Pulmonary artery endothelial cell (primary cell): ENCODE measurements around the gene TRMT2A. TPM values are rescaled to one million over a fixed set of nuclear protein-coding genes. Genes with fewer than 3 reads are reported as not detected.

ENCODE experiments used
- DNase-seq: peaks from one replicate; pipeline ENCODE4 v3.0.0-alpha.2; 2011; ENCODE audit warnings: low read depth, low spot score
- total RNA-seq: library from RNA; depleted of rRNA; stranded (reverse); fragments of >200 nt; gene quantifications from 2 replicates; pipeline ENCODE4 v1.2.3, GENCODE V29; 2014

TRMT2A gene
- total RNA-seq, 1 donor from 2014 or later = 46.5 TPM

DNA sequence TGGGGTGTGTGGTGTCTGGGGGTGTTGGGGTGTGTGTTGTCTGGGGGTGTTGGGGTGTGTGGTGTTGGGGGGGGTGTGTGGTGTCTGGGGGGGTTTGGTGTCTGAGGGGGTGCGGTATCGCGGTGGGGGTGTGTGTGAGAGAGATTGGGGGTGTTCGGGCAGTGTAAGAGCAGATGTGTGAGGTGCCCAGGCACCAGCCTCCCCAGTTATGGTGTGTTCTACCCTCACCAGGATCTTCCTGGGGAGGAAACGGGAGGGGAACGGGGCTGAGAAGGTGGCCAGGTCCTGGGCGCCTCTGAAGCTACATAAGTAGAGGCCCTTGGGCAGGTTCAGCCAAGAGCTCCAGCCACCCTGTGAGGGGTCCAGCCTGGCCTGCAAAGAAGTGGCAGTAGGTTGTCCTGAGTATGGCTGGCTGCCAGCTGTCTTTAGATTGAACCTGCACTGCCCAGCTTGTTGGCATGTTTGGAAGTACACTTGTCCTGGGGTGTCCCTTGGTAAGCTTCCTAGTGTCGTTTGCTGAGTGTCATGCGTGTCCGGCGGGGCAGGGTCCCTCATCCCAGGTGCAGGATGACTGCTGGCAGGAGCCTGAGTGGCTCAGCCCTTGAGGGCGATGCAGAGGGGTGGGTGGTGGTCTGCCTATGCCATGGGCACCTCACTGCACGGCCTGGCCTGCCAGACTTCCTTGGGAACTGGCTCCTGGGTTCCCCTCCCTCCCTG is 6.5 kb upstream of the TRMT2A start:
- DNase-seq = no peak

DNA sequence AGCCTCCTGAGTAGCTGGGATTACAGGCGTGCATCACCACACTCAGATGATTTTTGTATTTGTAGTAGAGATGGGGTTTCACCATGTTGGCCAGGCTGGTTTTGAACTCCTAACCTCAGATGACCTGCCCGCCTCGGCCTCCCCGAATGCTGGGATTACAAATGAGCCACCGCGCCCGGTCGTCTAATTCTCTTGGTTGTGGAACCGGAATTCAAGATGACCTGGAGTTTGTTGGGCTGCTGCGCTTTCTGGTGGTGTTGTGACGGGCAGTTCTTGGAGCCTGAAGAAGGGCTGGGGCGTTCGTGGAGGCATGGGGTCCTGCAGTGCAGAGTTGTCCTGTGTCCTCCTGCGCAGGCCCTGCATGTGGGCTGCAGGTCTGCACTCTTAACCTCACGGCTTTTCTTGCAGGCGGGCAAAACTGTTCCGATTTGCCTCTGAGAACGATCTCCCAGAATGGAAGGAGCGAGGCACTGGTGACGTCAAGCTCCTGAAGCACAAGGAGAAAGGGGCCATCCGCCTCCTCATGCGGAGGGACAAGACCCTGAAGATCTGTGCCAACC is 4.9 kb upstream of the TRMT2A start:
- DNase-seq = no peak

DNA sequence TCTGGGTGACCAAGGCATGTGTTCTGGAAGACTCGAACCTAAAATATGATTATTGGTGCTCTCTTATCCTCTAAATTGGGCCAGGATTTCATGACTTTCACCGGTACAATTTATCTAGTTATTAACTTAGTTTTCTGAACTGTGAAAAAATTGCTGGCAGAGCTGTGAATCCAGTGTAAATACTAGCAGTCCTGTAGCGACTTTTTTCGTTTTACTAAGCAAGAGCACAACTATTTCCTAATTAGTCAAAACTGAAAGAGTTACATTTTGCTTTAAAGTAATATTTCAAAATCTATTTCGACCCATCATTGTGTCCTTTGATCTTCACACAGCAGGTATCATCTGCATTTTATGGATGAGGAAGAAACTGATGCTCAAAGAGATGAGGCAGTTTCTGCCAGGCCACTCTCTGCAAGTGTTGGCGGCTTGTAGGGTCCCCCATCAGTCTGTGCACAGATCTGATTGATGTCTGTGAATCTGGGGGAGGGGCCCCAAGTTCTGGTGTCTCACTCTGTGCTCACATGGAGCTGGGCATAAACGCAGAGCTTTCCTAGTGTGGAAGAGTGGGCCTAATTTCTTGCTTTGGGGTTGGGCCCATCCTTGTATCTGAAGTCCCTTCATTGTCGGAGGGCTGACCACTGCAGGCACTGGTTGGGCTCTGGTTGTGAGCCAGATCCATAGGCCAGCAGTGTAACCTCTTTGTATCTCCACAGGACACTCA is 1.4 kb upstream of the TRMT2A start:
- DNase-seq = no peak

DNA sequence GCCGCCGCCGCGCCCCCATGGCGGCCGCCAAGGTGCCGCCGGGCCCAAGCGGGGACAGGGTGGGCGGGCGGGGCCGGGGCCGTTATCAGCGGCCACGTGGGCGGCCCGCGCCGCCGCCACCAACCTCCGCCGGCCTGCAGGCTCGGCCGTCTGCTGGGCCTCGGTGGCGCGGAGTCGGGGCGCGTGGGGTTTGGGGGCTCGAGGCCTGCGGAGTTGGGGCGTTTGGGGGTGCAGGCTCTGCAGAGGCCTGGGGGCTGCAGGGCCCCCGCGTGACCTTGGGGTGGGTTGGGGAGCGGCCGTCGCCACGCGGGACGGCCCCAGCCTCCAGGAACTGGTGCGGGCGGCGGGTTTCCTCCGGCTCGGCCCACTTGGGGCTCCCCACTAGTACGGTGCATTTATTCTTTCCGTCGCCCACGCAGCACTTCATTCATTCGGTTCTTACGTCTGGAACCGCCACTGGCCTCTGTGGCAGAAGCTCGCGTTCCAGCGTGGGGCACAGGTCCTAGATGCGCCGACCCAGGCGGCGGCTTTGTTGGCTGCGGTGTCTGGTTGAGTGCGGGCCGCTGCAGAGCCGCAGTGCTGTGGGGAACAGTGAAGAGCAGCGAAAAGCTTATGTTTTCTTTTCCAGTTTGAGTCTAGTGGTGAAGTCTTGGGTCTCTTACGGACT is 740 bp upstream of the TRMT2A start:
- DNase-seq = no peak

DNA sequence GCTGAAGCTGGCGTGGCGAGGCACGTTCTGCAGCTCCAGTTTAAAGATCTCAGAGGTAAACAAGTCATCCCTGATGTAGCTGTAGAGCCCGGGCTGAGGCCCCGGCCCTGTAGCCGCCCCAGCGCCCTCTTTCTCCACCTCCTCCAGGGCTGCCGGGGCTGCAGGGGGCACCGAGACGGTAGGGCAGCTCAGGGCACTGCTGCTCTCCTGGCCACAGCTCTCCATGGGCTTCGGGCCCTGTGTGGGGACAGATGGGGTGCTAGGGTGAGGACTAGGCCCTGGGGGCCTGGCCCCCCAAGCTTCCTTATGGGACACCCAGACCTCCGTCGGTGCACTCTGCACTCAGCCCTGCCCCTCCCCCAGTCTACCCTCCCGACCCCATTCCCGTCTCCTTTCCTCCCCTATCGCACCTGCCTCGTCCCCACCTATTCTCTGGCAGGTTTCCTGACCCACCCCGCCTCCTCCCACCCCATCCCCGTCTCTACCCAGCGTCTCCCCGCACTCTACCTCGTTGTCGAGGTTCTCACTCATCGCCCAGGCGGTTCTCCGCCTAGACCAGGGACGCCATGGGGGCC is 563 bp downstream of the TRMT2A start:
- no peak for DNase-seq

DNA sequence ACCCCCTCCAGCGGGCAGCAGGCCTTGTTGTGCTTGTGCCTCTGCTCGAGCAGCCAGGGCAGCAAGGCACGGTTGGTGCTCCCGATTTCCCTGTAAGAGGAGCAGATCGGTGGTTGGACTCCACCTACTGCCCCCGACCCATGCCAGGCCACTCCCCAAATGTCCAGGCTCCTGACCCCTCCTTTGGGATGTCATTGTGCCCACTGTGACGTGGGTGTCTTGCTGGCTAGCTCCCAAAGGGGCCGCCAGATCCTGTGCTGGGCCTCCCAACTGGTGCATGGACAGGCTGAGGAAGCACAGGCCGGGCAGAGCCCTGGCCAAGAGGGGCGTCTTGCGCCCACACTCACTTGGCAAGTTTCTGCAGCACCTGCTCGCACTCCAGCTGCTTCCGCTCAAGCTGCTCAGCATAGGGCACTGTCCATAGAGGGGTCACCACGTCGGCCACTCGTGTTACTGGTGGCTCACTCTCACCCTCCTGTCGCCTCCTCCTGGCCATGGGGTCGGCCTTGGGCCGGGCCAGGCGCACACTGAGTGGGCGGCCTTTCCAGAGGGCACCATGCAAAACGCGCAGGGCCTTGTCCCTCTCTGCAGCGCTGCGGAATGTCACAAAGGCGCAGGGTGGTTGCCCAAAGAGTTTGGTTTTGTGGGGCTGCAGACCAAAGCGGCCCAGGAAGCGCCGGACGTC is 1.2 kb downstream of the TRMT2A start, which contains the start of gene RANBP1:
TSS of gene RANBP1 (plus strand) at position 414 of the 685 bp plus-strand sequence. CDS start at position 495, 81 bp downstream.
- no peak for DNase-seq

DNA sequence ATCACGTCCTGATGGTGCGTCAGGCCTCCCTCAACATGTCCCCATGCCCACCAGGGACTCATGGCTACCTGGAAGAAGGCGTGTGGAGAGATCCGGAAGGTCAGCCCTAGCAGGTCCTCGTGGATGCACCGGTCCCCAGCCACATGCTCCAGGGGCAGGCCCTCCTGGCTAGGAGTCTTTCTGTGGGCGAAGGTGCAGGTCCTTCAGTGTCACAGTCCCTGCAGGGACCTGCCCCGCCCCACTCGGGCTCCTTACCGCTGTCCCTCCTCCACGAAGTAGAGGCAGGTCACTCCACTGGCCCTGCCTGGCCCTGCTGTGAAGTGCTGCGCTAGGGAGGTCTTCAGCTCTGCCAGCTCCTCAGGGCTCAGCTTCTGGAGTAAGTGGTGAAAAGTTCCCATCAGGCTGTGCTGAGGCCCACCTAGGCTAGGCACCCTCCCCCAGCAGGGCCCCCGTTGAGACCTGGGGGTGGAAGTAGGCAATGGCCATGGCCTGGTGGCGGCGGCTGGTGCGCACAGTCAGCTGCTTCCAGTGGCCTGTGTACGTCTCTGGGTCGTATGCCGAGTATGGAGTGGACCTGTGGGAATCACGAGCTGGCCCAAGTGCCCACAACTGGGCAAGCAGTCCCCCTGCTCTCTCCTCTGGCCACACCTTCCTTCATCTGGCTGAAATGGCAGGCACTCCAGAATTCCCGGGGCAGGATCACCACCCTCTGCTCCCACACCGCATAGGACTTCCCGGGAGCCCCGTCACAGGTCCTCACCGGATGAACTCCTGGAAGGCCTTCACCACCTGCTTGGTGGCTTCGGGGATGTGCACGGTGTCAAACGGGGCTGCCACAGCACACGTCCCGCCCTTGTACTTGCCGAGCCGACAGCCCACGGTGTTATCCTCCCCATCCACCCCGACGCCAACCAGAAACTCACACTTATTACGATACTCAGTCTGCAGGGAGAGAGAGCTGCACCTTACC is 2.2 kb downstream of the TRMT2A start:
- DNase-seq = no peak

DNA sequence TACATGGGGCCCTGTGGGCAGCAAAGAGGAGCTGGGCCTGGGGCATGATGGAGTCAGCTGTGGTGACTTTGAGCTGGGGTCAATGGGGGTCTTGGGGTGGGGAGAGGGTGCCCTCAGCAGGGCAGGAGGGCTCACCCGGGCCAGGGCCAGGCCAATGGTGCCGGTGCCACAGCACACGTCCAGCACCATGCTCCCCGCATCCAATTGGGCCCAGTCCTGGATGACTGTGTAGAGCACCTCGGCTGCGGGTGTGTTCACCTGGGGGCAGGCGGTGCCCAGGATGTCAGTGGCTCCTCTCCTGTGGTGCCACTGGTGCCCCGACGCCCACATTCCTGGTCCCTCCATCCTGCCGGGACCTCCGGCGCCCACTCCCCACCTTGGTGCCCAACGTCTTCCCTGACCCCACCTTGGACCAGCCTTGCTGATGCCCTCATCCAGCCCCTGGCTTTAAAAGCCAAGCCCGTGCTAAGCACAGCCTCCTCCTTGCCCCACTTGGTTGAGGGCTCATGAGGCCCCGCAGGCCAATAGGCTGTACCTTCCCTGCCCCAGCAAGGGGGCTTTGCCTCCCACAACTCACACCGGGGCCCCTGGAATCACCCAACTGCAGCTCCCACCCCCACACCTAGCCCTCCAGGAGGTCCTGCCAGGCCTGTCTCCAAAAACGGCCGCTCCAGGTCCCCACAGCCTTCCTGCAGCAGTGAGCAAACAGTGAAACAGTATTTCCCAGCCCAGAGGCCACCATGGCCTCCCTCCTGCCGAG is 3.3 kb downstream of the TRMT2A start:
- no peak for DNase-seq

DNA sequence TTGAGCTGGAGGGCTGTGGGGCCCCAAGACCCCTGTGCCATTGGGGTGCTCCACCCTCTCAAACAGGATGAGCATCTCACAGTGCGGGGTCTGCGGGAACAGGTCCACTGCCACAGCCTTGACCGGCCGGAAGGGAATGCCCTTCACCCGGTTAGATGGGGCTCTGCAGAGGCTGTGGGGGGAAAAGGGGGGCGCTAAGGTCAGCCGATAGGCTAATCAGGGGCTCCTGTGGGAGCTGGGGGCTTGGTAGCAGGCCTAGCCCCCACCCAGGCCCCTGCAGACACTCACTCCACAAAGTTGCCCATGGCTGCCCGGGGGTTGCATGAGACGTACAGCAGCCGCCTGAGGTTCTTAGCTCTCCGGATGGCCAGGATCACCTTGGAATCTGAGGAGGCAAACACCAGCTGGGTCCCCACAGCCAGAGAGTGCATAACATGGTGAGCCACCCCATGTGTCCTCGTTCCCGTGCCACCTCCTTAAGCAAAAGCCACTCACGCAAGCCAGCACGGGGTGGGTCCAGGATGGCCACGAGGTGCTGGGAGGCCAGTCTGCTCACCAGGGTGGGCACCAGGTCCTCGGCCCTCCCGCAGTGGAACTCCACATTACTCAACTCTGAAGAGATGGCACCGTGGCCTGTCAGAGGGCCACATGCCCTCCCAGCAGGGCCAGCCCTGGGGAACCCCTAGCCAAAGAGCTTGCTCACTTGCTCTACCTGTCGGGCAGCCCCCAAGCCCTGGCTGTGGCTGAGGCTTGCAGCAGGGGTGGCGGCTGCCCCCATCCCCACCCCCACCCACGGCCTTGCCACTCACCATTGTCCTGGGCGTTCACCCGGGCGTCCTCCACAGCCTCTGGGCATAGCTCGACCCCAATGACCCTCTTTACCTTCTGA is 4.2 kb downstream of the TRMT2A start:
- DNase-seq = no peak

DNA sequence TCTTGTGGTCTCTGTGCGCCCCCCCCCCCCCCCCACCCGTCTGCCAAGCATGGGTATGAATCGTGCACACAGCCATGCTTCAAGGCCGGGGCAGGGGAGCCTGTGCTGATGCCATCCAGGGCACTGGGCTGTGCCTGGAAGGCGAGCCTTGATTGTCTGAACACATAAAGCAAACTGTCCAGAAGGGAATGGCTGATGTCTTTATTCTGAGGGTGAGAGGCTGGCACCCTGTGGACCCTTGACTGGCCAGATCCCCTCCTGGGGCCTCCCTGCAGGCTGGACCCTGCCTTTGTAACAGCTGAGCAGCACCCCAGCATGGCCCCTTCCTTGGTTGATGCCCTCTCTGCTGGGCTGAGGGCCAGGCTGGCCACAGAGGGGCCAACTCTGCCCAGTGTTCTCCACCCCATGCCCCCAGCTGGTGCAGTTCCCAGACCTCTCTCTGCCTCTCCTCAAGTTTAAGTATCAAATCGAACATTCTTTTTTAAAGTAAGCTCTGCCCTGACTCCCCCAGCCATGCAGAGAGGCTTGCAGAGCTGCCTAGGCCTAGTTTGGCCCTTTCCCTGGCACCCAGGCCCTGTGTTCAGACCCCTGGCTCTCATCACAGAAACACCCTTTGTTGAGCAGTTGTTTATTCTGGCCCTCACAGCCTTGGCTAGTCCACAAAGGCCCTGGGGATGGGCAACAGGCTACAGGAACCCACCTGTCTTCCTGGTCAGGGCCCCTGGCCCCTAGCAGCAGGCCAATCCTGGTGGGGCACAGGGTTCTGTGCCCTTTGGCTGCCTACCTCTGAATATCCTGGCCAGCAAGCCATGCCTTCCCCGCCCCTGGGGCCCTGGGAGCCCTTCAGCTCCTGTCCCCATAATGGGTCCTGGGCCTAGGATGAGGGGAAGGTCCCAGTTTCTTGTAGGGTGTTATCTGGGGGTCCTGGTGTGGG is 5.1 kb downstream of the TRMT2A start:
- no peak for DNase-seq

DNA sequence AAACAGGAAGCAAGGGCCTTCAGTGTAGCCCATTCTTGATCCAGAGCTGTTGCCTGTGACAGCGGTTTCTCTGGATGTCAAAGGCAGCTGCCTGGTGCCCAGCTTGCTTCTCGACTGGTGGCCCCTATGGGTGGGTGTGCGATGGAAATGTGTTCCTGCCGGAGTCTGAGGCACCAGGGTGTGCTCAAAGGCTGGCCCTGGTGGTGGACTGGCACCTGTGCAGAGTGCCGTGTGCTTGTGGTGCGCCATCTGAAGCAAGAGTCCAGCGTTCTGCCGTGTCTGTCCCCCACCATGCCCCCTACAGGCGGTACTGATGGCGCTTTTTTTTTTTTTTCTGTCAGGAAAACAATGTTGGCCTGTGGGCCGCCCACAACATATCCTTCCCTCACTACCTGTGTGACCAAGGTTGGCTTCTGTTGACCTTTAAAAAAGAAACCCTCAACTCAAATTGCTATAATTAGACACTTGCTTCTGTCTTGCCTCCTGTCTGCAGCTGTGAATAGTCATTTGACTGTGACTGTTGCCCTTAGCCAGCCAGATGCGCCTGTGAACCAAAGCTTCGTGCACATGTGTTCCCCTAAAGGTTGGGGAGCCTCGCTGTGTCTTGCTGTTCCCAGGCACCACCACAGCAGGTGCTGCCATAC is 5.9 kb downstream of the TRMT2A start:
- DNase-seq = no peak

DNA sequence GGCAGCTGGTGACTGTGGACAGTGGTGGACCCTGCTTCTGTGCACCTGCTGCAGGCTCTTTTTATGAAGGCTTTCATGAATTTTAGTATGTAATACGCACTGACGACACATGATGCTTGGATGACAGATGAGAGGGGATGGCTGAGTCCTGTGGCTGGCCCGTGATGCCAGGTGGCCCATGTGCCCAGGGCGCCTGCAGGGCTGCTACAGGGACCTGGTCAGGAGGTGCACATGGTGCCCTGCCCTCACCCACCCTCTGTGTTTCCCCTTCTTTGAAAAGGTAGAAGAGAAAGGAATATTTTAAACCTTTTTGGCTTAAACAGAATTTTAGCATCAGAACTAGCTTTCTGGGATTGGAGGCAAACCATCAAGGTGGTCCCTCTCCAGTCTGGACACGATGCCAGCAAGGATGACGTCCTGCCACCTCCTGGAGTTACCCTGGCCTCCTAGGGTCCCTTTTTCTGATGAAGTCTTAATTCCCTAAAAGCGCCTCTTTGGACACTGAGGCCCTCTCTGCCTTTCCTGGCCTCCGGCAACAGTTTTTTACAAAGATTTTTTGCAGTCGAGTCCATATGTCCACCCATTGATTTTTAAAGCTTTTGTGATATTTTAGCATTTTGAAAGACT is 6.6 kb downstream of the TRMT2A start:
- DNase-seq = no peak

DNA sequence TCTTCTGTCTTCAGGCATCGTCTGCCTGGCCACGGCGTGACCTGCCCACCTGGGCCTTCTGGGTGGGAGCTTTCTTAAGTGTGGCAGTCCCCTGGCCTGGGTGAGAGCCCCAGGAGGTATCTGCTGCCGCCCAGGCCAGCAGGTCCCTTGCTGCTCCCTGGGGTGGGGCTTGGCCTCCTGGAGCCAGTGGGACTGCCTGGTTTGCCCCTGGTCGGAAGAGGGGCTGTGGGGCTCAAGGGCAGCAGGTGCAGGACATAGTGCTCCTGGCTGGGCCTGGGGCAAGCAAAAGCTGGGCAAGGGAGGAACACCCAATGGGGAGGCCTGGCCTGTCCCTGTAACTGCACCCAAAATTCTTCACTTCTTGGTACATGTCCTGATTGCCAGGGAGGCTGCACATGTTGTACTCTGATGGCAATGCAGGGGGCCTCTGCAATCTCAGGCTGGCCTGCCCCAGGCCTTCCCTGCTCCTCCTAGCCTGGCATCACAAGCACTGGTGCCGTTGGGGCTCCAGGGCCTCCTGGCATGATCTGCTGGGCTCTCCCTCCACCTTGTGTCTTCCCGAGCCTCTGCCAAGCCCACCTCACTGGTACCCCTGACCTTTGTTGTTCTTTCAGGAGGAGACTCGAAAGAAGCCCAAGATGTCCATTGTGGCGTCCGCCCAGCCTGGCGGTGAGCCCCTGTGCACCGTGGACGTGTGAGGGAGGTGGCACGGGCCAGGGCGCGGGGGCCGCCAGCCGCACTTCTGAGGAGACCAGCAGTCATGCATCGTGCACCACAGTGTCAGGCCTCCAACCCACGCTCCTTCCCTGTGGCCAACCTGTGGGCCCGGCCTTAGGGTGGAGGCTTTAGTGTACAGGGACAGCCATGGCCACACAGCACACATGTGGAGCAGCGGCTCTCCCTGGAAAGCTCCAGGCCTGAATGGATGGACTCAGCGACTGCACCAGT is 7.3 kb downstream of the TRMT2A start:
- DNase-seq = no peak

DNA sequence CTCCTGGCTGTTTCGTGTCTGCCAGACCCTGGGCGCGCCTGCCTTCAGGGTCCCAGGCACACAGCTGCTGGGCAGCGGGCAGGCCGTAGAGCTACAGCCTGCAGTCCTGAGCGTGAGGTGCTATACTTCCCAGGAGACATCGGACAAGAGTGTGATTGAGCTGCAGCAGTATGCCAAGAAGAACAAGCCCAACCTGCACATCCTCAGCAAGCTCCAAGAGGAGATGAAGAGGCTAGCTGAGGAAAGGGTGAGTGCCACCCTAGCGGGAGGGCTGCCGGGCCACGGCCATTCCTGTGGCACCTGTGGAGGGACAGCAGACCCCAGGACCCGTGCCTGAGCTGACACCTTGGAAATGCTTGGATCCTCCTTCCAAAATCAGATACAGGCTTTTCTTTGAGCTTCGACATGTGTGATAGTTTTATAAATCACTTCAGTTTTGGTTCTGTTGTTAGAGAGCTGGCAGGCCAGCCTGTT is 8.2 kb downstream of the TRMT2A start:
- DNase-seq = no peak
